GM12878 (cell line): ENCODE data around the gene YWHAH. TPM values are rescaled to one million over a fixed set of nuclear protein-coding genes. Genes with fewer than 3 reads are reported as not detected.

Experiments used
- ATAC-seq: fragments of 200-7000 bp; cut with Tn5 transposase; 3 replicates; pipeline ENCODE4 v1.9.1; 2020; ENCODE audit warnings: mild to moderate bottlenecking, moderate library complexity
- BruUV-seq: library from RNA; stranded (reverse); fragments of 400-500 nt; replicated peaks from 2 replicates; lab custom pipeline; 2021; lab: Mats Ljungman, UMichigan
- CTCF ChIA-PET: fragments of 300-600 bp; sonication (Branson Sonifier 250); formaldehyde crosslinking; extraction: SDS; loops from one replicate; lab custom pipeline; 2021; ENCODE audit warnings: inconsistent platforms; lab: Yijun Ruan, JAX
- POLR2A ChIA-PET: fragments of 350-600 bp; formaldehyde crosslinking; extraction: SDS; loops from one replicate; lab custom pipeline; 2021; ENCODE audit warnings: inconsistent platforms; lab: Charles Lee
- RAD21 ChIA-PET: fragments of 300-600 bp; sonication (Branson Sonifier 250); formaldehyde crosslinking; loops from one replicate; lab custom pipeline; 2023; ENCODE audit warnings: antibody characterized with exemption; ENCODE audit not compliant: unreplicated experiment; lab: Charles Lee
- SMC1A ChIA-PET: fragments of 300-600 bp; sonication (Branson Sonifier 250); formaldehyde crosslinking; loops from one replicate; lab custom pipeline; 2023; ENCODE audit not compliant: unreplicated experiment, uncharacterized antibody; lab: Charles Lee
- DNase-seq: peaks from one replicate; pipeline ENCODE4 v3.0.0-alpha.2; 2011; ENCODE audit warnings: low read depth, low spot score
- FAIRE-seq: peaks from 3 replicates; lab custom pipeline; 2011; peaks lifted over from hg19 to GRCh38; lab: Jason Lieb, UNC
- H2AFZ ChIP-seq: 2 replicates; pipeline ENCODE4 v1.6.0; 2011; ENCODE audit warnings: low read depth, low read length, control low read depth; ENCODE audit not compliant: control insufficient read depth
- H3K27ac ChIP-seq: 2 replicates; pipeline ENCODE4 v1.5.1; 2011; ENCODE audit warnings: control low read depth; ENCODE audit not compliant: control insufficient read depth, insufficient read depth
- H3K27me3 ChIP-seq, 2 experiments: replicated peaks in 1 of 2; 2 replicates each; pipeline versions ENCODE4 v1.6.0 to v1.6.1; 2011; ENCODE audit warnings: low read length in 1 of 2; ENCODE audit not compliant: control insufficient read depth in 2 of 2, insufficient read depth in 2 of 2
- H3K36me3 ChIP-seq, 2 experiments: 2 replicates each; pipeline ENCODE4 v1.5.1; 2011; ENCODE audit warnings: low read length in 1 of 2; ENCODE audit not compliant: control insufficient read depth in 2 of 2, insufficient read depth in 2 of 2
- H3K4me1 ChIP-seq: 2 replicates; pipeline ENCODE4 v1.6.1; 2011; ENCODE audit warnings: mild to moderate bottlenecking, low read length, moderate library complexity, mixed read lengths; ENCODE audit not compliant: control insufficient read depth, insufficient read depth
- H3K4me2 ChIP-seq: 2 replicates; pipeline ENCODE4 v1.6.0; 2011; ENCODE audit warnings: control low read depth; ENCODE audit not compliant: control insufficient read depth, insufficient read depth
- H3K4me3 ChIP-seq: fragments of 200-600 bp; sonication (generic); 2 replicates; pipeline ENCODE4 v1.5.1; 2016
- H3K79me2 ChIP-seq: 2 replicates; pipeline ENCODE4 v1.6.0; 2011; ENCODE audit warnings: low read length; ENCODE audit not compliant: control insufficient read depth, insufficient read depth
- H3K9ac ChIP-seq: 2 replicates; pipeline ENCODE4 v1.8.0; 2011; ENCODE audit warnings: low read length, control low read depth, mixed read lengths; ENCODE audit not compliant: control insufficient read depth, insufficient read depth
- H3K9me3 ChIP-seq: replicated peaks from 3 replicates; pipeline ENCODE4 v1.5.1; 2011; ENCODE audit warnings: mild to moderate bottlenecking, low read length; ENCODE audit not compliant: control insufficient read depth, insufficient read depth
- H4K20me1 ChIP-seq: 2 replicates; pipeline ENCODE4 v1.6.0; 2011; ENCODE audit not compliant: control insufficient read depth, insufficient read depth
- ATF3 ChIP-seq: IDR thresholded peaks from 2 replicates; pipeline ENCODE4 v1.6.1; 2011; ENCODE audit warnings: low read depth, mild to moderate bottlenecking, low read length, moderate library complexity, borderline replicate concordance; ENCODE audit errors: extremely low read depth
- CEBPB ChIP-seq, 2 experiments: fragments of 150-350 bp in 1 of 2; IDR thresholded peaks; 2 replicates each; pipeline ENCODE4 v1.6.1; 2012 to 2014; ENCODE audit warnings: low read depth in 2 of 2, low read length in 2 of 2, borderline replicate concordance in 1 of 2, inconsistent platforms in 1 of 2
- CHD4 ChIP-seq: fragments of 200-600 bp; sonication (generic); IDR thresholded peaks from 2 replicates; pipeline ENCODE4 v1.6.1; 2016; ENCODE audit warnings: mild to moderate bottlenecking
- EED ChIP-seq: sonication (generic); IDR thresholded peaks from 2 replicates; pipeline ENCODE4 v1.6.1; 2016; ENCODE audit warnings: antibody characterized with exemption, low read depth
- GATAD2B ChIP-seq: fragments of 450-650 bp; conservative IDR thresholded peaks from 2 replicates; pipeline ENCODE4 v1.6.1; 2017; ENCODE audit warnings: low read depth, mild to moderate bottlenecking, moderate library complexity
- IRF3 ChIP-seq: fragments of 450-650 bp; IDR thresholded peaks from 2 replicates; pipeline ENCODE4 v1.6.1; 2014; ENCODE audit warnings: mild to moderate bottlenecking
- NRF1 ChIP-seq: conservative IDR thresholded peaks from 2 replicates; pipeline ENCODE4 v1.6.1; 2011; ENCODE audit warnings: mild to moderate bottlenecking, low read depth, low read length, improper control_type of control experiment
- PKNOX1 ChIP-seq: fragments of 450-650 bp; IDR thresholded peaks from 2 replicates; pipeline ENCODE4 v1.6.1; 2016; ENCODE audit warnings: mild to moderate bottlenecking
- POLR2AphosphoS2 ChIP-seq: IDR thresholded peaks from 2 replicates; pipeline ENCODE4 v1.6.1; 2011; ENCODE audit warnings: low read depth, mild to moderate bottlenecking, low read length, improper control_type of control experiment, moderate library complexity
- POLR2AphosphoS5 ChIP-seq: IDR thresholded peaks from 2 replicates; pipeline ENCODE4 v1.6.1; 2011; ENCODE audit warnings: mild to moderate bottlenecking, low read length, inconsistent platforms
- REST ChIP-seq: IDR thresholded peaks from 2 replicates; pipeline ENCODE4 v1.6.1; 2012; ENCODE audit warnings: mild to moderate bottlenecking, low read depth, low read length
- SMAD1 ChIP-seq: fragments of 450-650 bp; IDR thresholded peaks from 2 replicates; pipeline ENCODE4 v1.6.1; 2018; ENCODE audit warnings: mild to moderate bottlenecking, low read depth; ENCODE audit not compliant: partially characterized antibody
- TCF12 ChIP-seq: IDR thresholded peaks from 2 replicates; pipeline ENCODE4 v1.6.1; 2011; ENCODE audit warnings: low read depth, mild to moderate bottlenecking, low read length
- ZNF24 ChIP-seq: fragments of 450-650 bp; IDR thresholded peaks from 2 replicates; pipeline ENCODE4 v1.6.1; 2017; ENCODE audit warnings: antibody characterized with exemption, mild to moderate bottlenecking
- ZNF274 ChIP-seq: IDR thresholded peaks from one replicate; pipeline ENCODE4 v1.8.0; 2011; ENCODE audit not compliant: insufficient read length, insufficient read depth
- WGBS: methylation state at CpG from one replicate; pipeline ENCODE4 v1.1.6; 2016; ENCODE audit warnings: low lambda C conversion rate; ENCODE audit not compliant: insufficient replicate concordance, insufficient coverage; ENCODE audit errors: missing lambda C conversion rate; 5-methylcytosine and 5-hydroxymethylcytosine counted together
- in situ Hi-C: fragments of 300-500 bp; cut with MboI; formaldehyde crosslinking; loops from 9 replicates; pipeline ENCODE4 v1.14.3; 2018; ENCODE audit warnings: mixed read lengths
- intact Hi-C: fragments of 100-400 bp; cut with micrococcal nuclease; formaldehyde crosslinking; loops from one replicate; pipeline ENCODE4 v1.14.2; 2022; ENCODE audit not compliant: unreplicated experiment
- polyA plus RNA-seq, 11 experiments: library from polyadenylated mRNA; depleted of rRNA in 4 of 11; unstranded in 6 of 11; stranded (reverse) in 5 of 11; fragments of >200 nt; fragmentation: Nextera tagmentation in 4 of 11; fragmentation: Illumina TruSeq in 1 of 11; extraction: Ambion mirVana in 4 of 11; extraction: Trizol in 1 of 11; gene quantifications; 1 replicate in 1 of 11; 2 replicates in 10 of 11; pipeline versions ENCODE4 v1.2.1 to v1.2.3, GENCODE V29; 2011 to 2016; ENCODE audit warnings: inconsistent platforms in 2 of 11, missing spikeins in 2 of 11, low read depth in 1 of 11
- total RNA-seq, 4 experiments: library from RNA; depleted of rRNA in 3 of 4; stranded (reverse); fragments of >200 nt in 3 of 4; fragmentation: Illumina TruSeq in 1 of 4; extraction: Trizol in 1 of 4; gene quantifications; 2 replicates each; pipeline versions ENCODE4 v1.2.1 to v1.2.3, GENCODE V29; 2013 to 2021

The YWHAH gene
- total and polyA plus RNA-seq, 10 of the 15 experiments (the other 5 are each of a cell fraction or from before 2014, with no cell fraction given): 34.2 to 197 (median 115) TPM

- in situ Hi-C loops: no loop called here
- ATAC-seq (no peak), FAIRE-seq (no peak)
- Histone ChIP-seq H3K27ac (no peak overlapping the region), H3K79me2 (peaks cover 52% of the 10 kb centered on the region), H3K36me3 (peaks cover 6 to 24% of the 10 kb centered on the region in 2 experiments), H3K9me3 (no peaks in the 10 kb centered on the region), H3K27me3 (no peaks in the 10 kb centered on the region), H3K4me3 (no peak overlapping the region), H2AFZ (no peak overlapping the region)
- SMC1A ChIA-PET: interaction anchor here (0.9 to 1.2 kb wide), 2 partner anchors 18 to 290 kb away, joined by 3 read pairs; partner anchors contain the start of gene PISD
- TF ChIP-seq CHD4 (no peak), NRF1 (no peak), ZNF274 (no peak), SMAD1 (no peak), CEBPB (IDR thresholded peaks at IDR 0.05; ENCODE audit: borderline replicate concordance in 1 of 2, low read depth in 2 of 2, low read length in 2 of 2) (no peak), REST (no peak), PKNOX1 (no peak), EED (no peak), ATF3 (no peak), POLR2AphosphoS2 (no peak), GATAD2B (no peak), IRF3 (no peak), TCF12 (no peak), ZNF24 (no peak), POLR2AphosphoS5 (no peak)
- TF ChIP-seq, all 136 proteins: peak for 0
- Histone ChIP-seq H3K9ac (no peak overlapping the region), H4K20me1 (no peaks in the 10 kb centered on the region), H3K4me1 (peaks cover 4% of the 10 kb centered on the region; the same call in 1 of the 2 replicates), H3K4me2 (no peak overlapping the region)
- BruUV-seq: no TSS peak
- intact Hi-C loops: no loop called here
- CTCF ChIA-PET: interaction anchor here (0.8 to 1.5 kb wide), 4 partner anchors 83 to 290 kb away, joined by 3 to 15 read pairs (median 4); partner anchors contain the start of gene PISD
- DNase-seq: no peak
- WGBS: 77% methylated on average over 2 of the region's 2 CpGs
- RAD21 ChIA-PET: interaction anchor here (1.3 to 1.5 kb wide), 2 partner anchors 18 to 287 kb away, joined by 3 to 7 read pairs; no protein-coding TSS in a partner anchor
- POLR2A ChIA-PET: interaction anchor here (0.5 to 1.5 kb wide), 2 partner anchors 219 to 290 kb away, joined by 4 read pairs; no protein-coding TSS in a partner anchor
Observed at GRCh38 chr22:31952472-31952871, 8.1 kb downstream of the YWHAH start.
